ENCODE measurements around the gene SIPA1L3. TPM values are rescaled to one million over a fixed set of nuclear protein-coding genes. Genes with fewer than 3 reads are reported as not detected.

The SIPA1L3 gene
- total and polyA plus RNA-seq, 2 of the 13 experiments (the other 11 are each of a cell fraction or from before 2014, with no cell fraction given) = 5.5 to 7.7 TPM

GRCh38 chr19:37905946-37906868 lies 801 bp upstream of the SIPA1L3 start, which contains the start of gene WDR87 (continued):
- TF ChIP-seq REST (IDR thresholded peaks at IDR 0.05; ENCODE audit: borderline replicate concordance in 1 of 2, low read depth in 1 of 2, low read length in 2 of 2) = no peak
- TF ChIP-seq ZNF800 (CRISPR knock-in tag; IDR thresholded peaks at IDR 0.05) = peak; percentile 31; the same call in 1 of the 2 replicates
- no peak for TF ChIP-seq ZNF570 (CRISPR knock-in tag; IDR thresholded peaks at IDR 0.05; ENCODE audit: borderline replicate concordance)
- TF ChIP-seq POGK (CRISPR knock-in tag; conservative IDR thresholded peaks at IDR 0.05) = peak; percentile 21; the same call in 1 of the 2 replicates
- TF ChIP-seq ETS1 (CRISPR knock-in tag; IDR thresholded peaks at IDR 0.05) = no peak
- peak in 1 of 2 experiments; percentile 10; a peak in 2 of 4 replicates for TF ChIP-seq HMGXB4 (CRISPR knock-in tag; IDR thresholded peaks at IDR 0.05; ENCODE audit: borderline replicate concordance in 1 of 2, low read depth in 1 of 2)
- no peak for TF ChIP-seq ZBTB7A (CRISPR knock-in tag; IDR thresholded peaks at IDR 0.05)
- TF ChIP-seq ZNF713 (CRISPR knock-in tag; IDR thresholded peaks at IDR 0.05) = no peak
- TF ChIP-seq NFKBIZ (CRISPR knock-in tag; IDR thresholded peaks at IDR 0.05) = no peak; the same call in 1 of the 2 replicates
- TF ChIP-seq THRA (CRISPR knock-in tag; IDR thresholded peaks at IDR 0.05; ENCODE audit: borderline replicate concordance) = peak; percentile 31; the same call in 1 of the 2 replicates
- peak; percentile 81 for TF ChIP-seq MYC (CRISPR knock-in tag; IDR thresholded peaks at IDR 0.05; ENCODE audit: borderline replicate concordance)
- TF ChIP-seq ZGPAT (CRISPR knock-in tag; IDR thresholded peaks at IDR 0.05) = no peak; the same call in 1 of the 2 replicates
